PC-9 (cell line): ENCODE data around the gene ESR1. TPM values are rescaled to one million over a fixed set of nuclear protein-coding genes. Genes with fewer than 3 reads are reported as not detected.

Source experiments
- BruUV-seq: library from RNA; stranded (reverse); fragments of 400-500 nt; replicated peaks from 2 replicates; lab custom pipeline; 2021; lab: Mats Ljungman, UMichigan
- CTCF ChIA-PET: fragments of 300-600 bp; sonication (Branson Sonifier 250); formaldehyde crosslinking; loops from one replicate; lab custom pipeline; 2022; ENCODE audit warnings: antibody characterized with exemption; lab: Charles Lee
- POLR2A ChIA-PET: fragments of 300-600 bp; sonication (Branson Sonifier 250); formaldehyde crosslinking; loops from one replicate; lab custom pipeline; 2022; ENCODE audit warnings: antibody characterized with exemption; ENCODE audit not compliant: unreplicated experiment; lab: Charles Lee
- DNase-seq, 2 experiments: peaks; one replicate each; pipeline versions ENCODE4 v3.0.0 to v3.0.0-alpha.2; 2015 to 2022; ENCODE audit warnings: mixed read lengths in 1 of 2
- H2AFZ ChIP-seq: fragments of 200-600 bp; sonication (generic); 2 replicates; pipeline ENCODE4 v1.8.1; 2017; ENCODE audit warnings: antibody characterized with exemption
- H3F3A ChIP-seq: fragments of 200-600 bp; sonication (generic); 2 replicates; pipeline ENCODE4 v1.8.1; 2017; ENCODE audit warnings: antibody characterized with exemption, mild to moderate bottlenecking, low read depth; ENCODE audit not compliant: insufficient read depth
- H3K27ac ChIP-seq: fragments of 200-600 bp; sonication (generic); 2 replicates; pipeline ENCODE4 v1.6.1; 2016; ENCODE audit warnings: mixed run types
- H3K27me3 ChIP-seq: fragments of 200-600 bp; sonication (generic); 2 replicates; pipeline ENCODE4 v1.6.1; 2016; ENCODE audit warnings: low read depth, mixed run types; ENCODE audit not compliant: insufficient read depth
- H3K36me3 ChIP-seq: fragments of 200-600 bp; sonication (generic); 2 replicates; pipeline ENCODE4 v1.6.1; 2016; ENCODE audit warnings: low read depth, mixed run types
- H3K4me1 ChIP-seq: fragments of 200-600 bp; sonication (generic); replicated peaks from 2 replicates; pipeline ENCODE4 v1.6.1; 2016; ENCODE audit warnings: mixed run types; ENCODE audit not compliant: insufficient read depth
- H3K4me2 ChIP-seq: fragments of 200-600 bp; sonication (generic); 2 replicates; pipeline ENCODE4 v1.6.1; 2017; ENCODE audit warnings: mixed run types
- H3K4me3 ChIP-seq: fragments of 200-600 bp; sonication (generic); 2 replicates; pipeline ENCODE4 v1.6.1; 2016; ENCODE audit warnings: mixed run types
- H3K79me2 ChIP-seq: fragments of 200-600 bp; sonication (generic); 2 replicates; pipeline ENCODE4 v1.6.1; 2017; ENCODE audit warnings: low read depth, mixed run types
- H3K9me2 ChIP-seq: fragments of 200-600 bp; sonication (generic); 2 replicates; pipeline ENCODE4 v1.8.1; 2017; ENCODE audit warnings: mild to moderate bottlenecking; ENCODE audit not compliant: insufficient read depth
- H3K9me3 ChIP-seq: fragments of 200-600 bp; sonication (generic); 2 replicates; pipeline ENCODE4 v1.8.1; 2016; ENCODE audit warnings: low read depth; ENCODE audit not compliant: insufficient read depth
- H4K20me1 ChIP-seq: fragments of 200-600 bp; sonication (generic); 2 replicates; pipeline ENCODE4 v1.8.1; 2017; ENCODE audit not compliant: insufficient read depth
- CTCF ChIP-seq: fragments of 200-600 bp; sonication (generic); conservative IDR thresholded peaks from 2 replicates; pipeline ENCODE4 v1.6.1; 2017; ENCODE audit warnings: mixed run types, antibody characterized with exemption, mild to moderate bottlenecking, moderate library complexity
- EZH2 ChIP-seq: fragments of 200-600 bp; sonication (generic); IDR thresholded peaks from 2 replicates; pipeline ENCODE4 v1.8.0; 2017; ENCODE audit warnings: antibody characterized with exemption, low read depth
- intact Hi-C: fragments of 100-400 bp; cut with micrococcal nuclease; formaldehyde crosslinking; loops from one replicate; pipeline ENCODE4 v1.10.0; 2022; ENCODE audit not compliant: unreplicated experiment
- total RNA-seq: library from RNA; stranded (reverse); gene quantifications from 2 replicates; pipeline ENCODE4 v1.2.3, GENCODE V29; 2021

ESR1 gene
- total RNA-seq, 1 experiment from 2014 or later = 1.5 TPM

GRCh38 chr6:151847064-151847463, 39.6 kb downstream of the ESR1 start:
- TF ChIP-seq CTCF (no peak), EZH2 (no peak)
- H3K4me3 ChIP-seq = no peak overlapping the region
- no peaks in the 10 kb centered on the region for H3K79me2 ChIP-seq
- intact Hi-C loops = no loop called here
- no peak overlapping the region for H3K27ac ChIP-seq
- H3K4me2 ChIP-seq = no peak overlapping the region
- H3K9me3 ChIP-seq = no peaks in the 10 kb centered on the region
- no peaks in the 10 kb centered on the region for H3K4me1 ChIP-seq
- BruUV-seq = no TSS peak
- POLR2A ChIA-PET = no interaction called here
- no peaks in the 10 kb centered on the region for H4K20me1 ChIP-seq
- no peak overlapping the region for H2AFZ ChIP-seq
- DNase-seq = peak in 1 of 2 experiments; percentile 2
- H3K36me3 ChIP-seq = no peaks in the 10 kb centered on the region
- H3K9me2 ChIP-seq = no peaks in the 10 kb centered on the region; the same call in 1 of the 2 replicates
- no peaks in the 10 kb centered on the region for H3F3A ChIP-seq
- H3K27me3 ChIP-seq = no peaks in the 10 kb centered on the region
- CTCF ChIA-PET = no interaction called here

- no peaks in the 10 kb centered on the region for H4K20me1 ChIP-seq
- intact Hi-C loops = no loop called here
- no peaks in the 10 kb centered on the region for H3K4me1 ChIP-seq
- H3K27me3 ChIP-seq = no peaks in the 10 kb centered on the region
- no peak for DNase-seq
- no peaks in the 10 kb centered on the region; the same call in 1 of the 2 replicates for H3K9me2 ChIP-seq
- no peak overlapping the region for H2AFZ ChIP-seq
- no peak overlapping the region for H3K27ac ChIP-seq
- TF ChIP-seq CTCF (no peak), EZH2 (no peak)
- H3K79me2 ChIP-seq = no peaks in the 10 kb centered on the region
- no peak overlapping the region for H3K4me3 ChIP-seq
- BruUV-seq = no TSS peak
- no peaks in the 10 kb centered on the region for H3K9me3 ChIP-seq
- H3K36me3 ChIP-seq = no peaks in the 10 kb centered on the region
- no peak overlapping the region for H3K4me2 ChIP-seq
- CTCF ChIA-PET = no interaction called here
- POLR2A ChIA-PET = interaction anchor here (0.7 kb wide), 1 partner anchor 36 kb away, joined by 3 read pairs; no protein-coding TSS in a partner anchor
- H3F3A ChIP-seq = no peaks in the 10 kb centered on the region
These were observed 43.1 kb downstream of the ESR1 start for GRCh38 chr6:151850479-151851003.

- ChIA-PET POLR2A (no interaction called here), CTCF (no interaction called here)
- H3K9me3 ChIP-seq = no peaks in the 10 kb centered on the region
- no peaks in the 10 kb centered on the region for H3K9me2 ChIP-seq
- H3K27me3 ChIP-seq = no peaks in the 10 kb centered on the region
- intact Hi-C loops = no loop called here
- no peak overlapping the region for H3K27ac ChIP-seq
- TF ChIP-seq CTCF (no peak), EZH2 (no peak)
- no peak for DNase-seq
- H2AFZ ChIP-seq = no peak overlapping the region
- no peak overlapping the region for H3K4me2 ChIP-seq
- H4K20me1 ChIP-seq = no peaks in the 10 kb centered on the region
- H3F3A ChIP-seq = no peaks in the 10 kb centered on the region
- no peaks in the 10 kb centered on the region for H3K36me3 ChIP-seq
- no peaks in the 10 kb centered on the region for H3K4me1 ChIP-seq
- H3K79me2 ChIP-seq = no peaks in the 10 kb centered on the region
- no peak overlapping the region for H3K4me3 ChIP-seq
- BruUV-seq = no TSS peak
These were observed 50.8 kb downstream of the ESR1 start for GRCh38 chr6:151858294-151858693.
